ENCODE measurements around the gene NUDT7. TPM values are rescaled to one million over a fixed set of nuclear protein-coding genes. Genes with fewer than 3 reads are reported as not detected.

The NUDT7 gene
- total RNA-seq, 1 experiment from 2014 or later: 1.2 TPM

DNA sequence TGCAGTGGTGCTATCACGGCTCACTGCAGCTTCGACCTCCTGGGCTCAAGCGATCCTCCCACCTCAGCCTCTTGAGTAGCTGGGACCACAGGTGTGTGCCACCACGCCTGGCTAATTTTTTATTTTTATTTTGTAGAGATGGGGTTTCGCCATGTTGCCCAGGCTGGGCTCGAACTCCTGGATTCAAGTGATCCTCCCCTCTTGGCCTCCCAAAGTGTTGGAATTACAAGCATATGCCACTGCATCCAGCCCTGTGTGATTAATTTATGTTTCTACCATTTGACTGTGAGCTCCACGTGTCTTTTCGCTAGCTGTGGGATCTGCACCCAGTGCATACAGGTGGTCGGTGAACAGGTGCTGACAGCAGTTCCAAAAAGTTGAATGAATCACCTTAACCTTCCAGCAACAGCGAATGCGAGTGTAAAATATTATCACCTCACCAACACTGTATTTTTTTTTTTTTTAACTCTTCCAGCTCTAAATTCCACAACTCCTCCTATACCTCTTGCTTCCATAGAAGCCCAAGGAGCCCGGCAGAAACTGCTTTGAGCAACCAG lies 484 bp upstream of the NUDT7 start:
- CTCF ChIA-PET: no interaction called here
- Histone ChIP-seq H3K27me3 (replicated peaks; ENCODE audit: insufficient read depth, low read depth, low read length, poor library complexity) (no peaks in the 10 kb centered on the region), H3K27ac (ENCODE audit: low read depth, low read length, poor library complexity, severe bottlenecking) (no peak overlapping the region), H3K4me3 (ENCODE audit: low read depth, low read length, poor library complexity, severe bottlenecking) (no peak overlapping the region), H3K9me3 (ENCODE audit: low read depth, low read length, poor library complexity, severe bottlenecking) (no peaks in the 10 kb centered on the region), H3K36me3 (ENCODE audit: insufficient read depth, low read length, poor library complexity, severe bottlenecking) (no peaks in the 10 kb centered on the region), H3K4me1 (ENCODE audit: insufficient read depth, low read length, poor library complexity, severe bottlenecking) (no peaks in the 10 kb centered on the region)
- POLR2A ChIA-PET (ENCODE audit: low non-redundant PET): no interaction called here
- no peak for DNase-seq (ENCODE audit: low spot score)
- intact Hi-C loops (cut with micrococcal nuclease; ENCODE audit: unreplicated experiment): no loop called here
- BruUV-seq (replicated peaks): no TSS peak
- TF ChIP-seq, protein P1, sequence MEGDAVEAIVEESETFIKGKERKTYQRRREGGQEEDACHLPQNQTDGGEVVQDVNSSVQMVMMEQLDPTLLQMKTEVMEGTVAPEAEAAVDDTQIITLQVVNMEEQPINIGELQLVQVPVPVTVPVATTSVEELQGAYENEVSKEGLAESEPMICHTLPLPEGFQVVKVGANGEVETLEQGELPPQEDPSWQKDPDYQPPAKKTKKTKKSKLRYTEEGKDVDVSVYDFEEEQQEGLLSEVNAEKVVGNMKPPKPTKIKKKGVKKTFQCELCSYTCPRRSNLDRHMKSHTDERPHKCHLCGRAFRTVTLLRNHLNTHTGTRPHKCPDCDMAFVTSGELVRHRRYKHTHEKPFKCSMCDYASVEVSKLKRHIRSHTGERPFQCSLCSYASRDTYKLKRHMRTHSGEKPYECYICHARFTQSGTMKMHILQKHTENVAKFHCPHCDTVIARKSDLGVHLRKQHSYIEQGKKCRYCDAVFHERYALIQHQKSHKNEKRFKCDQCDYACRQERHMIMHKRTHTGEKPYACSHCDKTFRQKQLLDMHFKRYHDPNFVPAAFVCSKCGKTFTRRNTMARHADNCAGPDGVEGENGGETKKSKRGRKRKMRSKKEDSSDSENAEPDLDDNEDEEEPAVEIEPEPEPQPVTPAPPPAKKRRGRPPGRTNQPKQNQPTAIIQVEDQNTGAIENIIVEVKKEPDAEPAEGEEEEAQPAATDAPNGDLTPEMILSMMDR (conservative IDR thresholded peaks at IDR 0.05; ENCODE audit: low read depth, low read length): no peak
- no peak for TF ChIP-seq EZH2 (IDR thresholded peaks at IDR 0.05; ENCODE audit: borderline replicate concordance, low read depth, low read length, poor library complexity, severe bottlenecking)

DNA sequence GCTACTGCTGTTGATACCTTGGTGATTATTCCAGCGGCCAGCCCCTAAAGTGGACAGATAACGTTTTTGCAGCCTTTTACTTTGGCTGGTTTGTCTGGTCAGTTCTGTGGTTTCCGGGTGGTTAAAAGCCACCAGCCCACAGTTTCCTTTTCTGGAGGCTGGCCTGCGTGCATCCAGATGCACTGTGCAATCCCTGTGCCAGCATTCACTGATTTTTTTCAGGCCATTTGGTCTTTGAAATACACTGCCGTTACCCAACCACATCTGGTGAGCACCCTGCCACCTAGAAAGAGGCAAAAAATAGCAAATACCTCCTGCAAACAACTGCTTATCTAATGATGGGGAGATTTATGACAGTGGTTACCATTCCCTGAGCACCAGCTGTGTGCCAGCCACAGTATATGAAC lies 797 bp downstream of the NUDT7 start:
- Histone ChIP-seq H3K4me3 (ENCODE audit: low read depth, low read length, poor library complexity, severe bottlenecking) (peak overlapping the region; percentile 61), H3K27ac (ENCODE audit: low read depth, low read length, poor library complexity, severe bottlenecking) (no peak overlapping the region), H3K4me1 (ENCODE audit: insufficient read depth, low read length, poor library complexity, severe bottlenecking) (no peaks in the 10 kb centered on the region), H3K9me3 (ENCODE audit: low read depth, low read length, poor library complexity, severe bottlenecking) (no peaks in the 10 kb centered on the region), H3K27me3 (replicated peaks; ENCODE audit: insufficient read depth, low read depth, low read length, poor library complexity) (no peaks in the 10 kb centered on the region), H3K36me3 (ENCODE audit: insufficient read depth, low read length, poor library complexity, severe bottlenecking) (no peaks in the 10 kb centered on the region)
- BruUV-seq (replicated peaks): TSS peak; percentile 24
- POLR2A ChIA-PET (ENCODE audit: low non-redundant PET): no interaction called here
- intact Hi-C loops (cut with micrococcal nuclease; ENCODE audit: unreplicated experiment): no loop called here
- no peak for DNase-seq (ENCODE audit: low spot score)
- CTCF ChIA-PET: no interaction called here
- TF ChIP-seq, protein P1 (conservative IDR thresholded peaks at IDR 0.05; ENCODE audit: low read depth, low read length): no peak
- TF ChIP-seq EZH2 (IDR thresholded peaks at IDR 0.05; ENCODE audit: borderline replicate concordance, low read depth, low read length, poor library complexity, severe bottlenecking): no peak

DNA sequence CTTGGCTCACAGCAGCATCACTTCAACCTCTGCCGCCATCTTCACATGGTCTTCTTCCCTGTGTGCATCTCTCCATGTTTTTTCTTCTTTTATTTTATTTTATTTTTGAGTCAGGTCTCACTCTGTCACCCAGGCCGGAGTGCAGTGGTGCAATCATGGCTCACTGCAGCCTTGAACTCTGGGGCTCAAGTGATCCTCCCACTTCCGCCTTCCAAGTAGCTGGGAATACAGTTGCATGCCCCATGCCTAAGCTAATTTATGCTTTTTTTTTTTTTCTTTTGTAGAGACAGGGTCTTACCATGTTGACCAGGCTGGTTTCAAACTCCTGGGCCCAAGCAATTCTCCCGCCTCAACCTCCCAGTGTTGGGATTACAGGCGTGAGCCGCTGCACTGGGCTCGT lies 1.9 kb downstream of the NUDT7 start:
- Histone ChIP-seq H3K27ac (ENCODE audit: low read depth, low read length, poor library complexity, severe bottlenecking) (no peak overlapping the region), H3K4me1 (ENCODE audit: insufficient read depth, low read length, poor library complexity, severe bottlenecking) (no peaks in the 10 kb centered on the region), H3K36me3 (ENCODE audit: insufficient read depth, low read length, poor library complexity, severe bottlenecking) (no peaks in the 10 kb centered on the region), H3K4me3 (ENCODE audit: low read depth, low read length, poor library complexity, severe bottlenecking) (no peak overlapping the region), H3K27me3 (replicated peaks; ENCODE audit: insufficient read depth, low read depth, low read length, poor library complexity) (no peaks in the 10 kb centered on the region), H3K9me3 (ENCODE audit: low read depth, low read length, poor library complexity, severe bottlenecking) (no peaks in the 10 kb centered on the region)
- ChIA-PET CTCF (no interaction called here), POLR2A (ENCODE audit: low non-redundant PET) (no interaction called here)
- TF ChIP-seq, protein P1 (conservative IDR thresholded peaks at IDR 0.05; ENCODE audit: low read depth, low read length): no peak
- TF ChIP-seq EZH2 (IDR thresholded peaks at IDR 0.05; ENCODE audit: borderline replicate concordance, low read depth, low read length, poor library complexity, severe bottlenecking): no peak
- intact Hi-C loops (cut with micrococcal nuclease; ENCODE audit: unreplicated experiment): no loop called here
- BruUV-seq (replicated peaks): no TSS peak
- no peak for DNase-seq (ENCODE audit: low spot score)

Measured in A673 (cell line).